Stomach (tissue), 9 donors: ENCODE measurements around the gene CFAP77. TPM values are rescaled to one million over a fixed set of nuclear protein-coding genes. Genes with fewer than 3 reads are reported as not detected.

Experiments
- DNase-seq, 2 donors: peaks; one replicate each; pipeline versions ENCODE4 v3.0.0 to v3.0.0-alpha.2; 2013 to 2019
- H3K27ac ChIP-seq, 5 donors: fragments of 200-600 bp in 4 of 5; sonication (generic) in 4 of 5; one replicate each; pipeline ENCODE4 v1.5.1; 2013 to 2019; ENCODE audit warnings: mild to moderate bottlenecking in 1 of 5, moderate library complexity in 1 of 5
- H3K27me3 ChIP-seq, 3 donors: fragments of 200-600 bp; sonication (generic); one replicate each; pipeline ENCODE4 v1.5.1; 2017 to 2019; ENCODE audit warnings: mixed run types in 1 of 3
- H3K36me3 ChIP-seq, 4 donors: fragments of 200-600 bp; sonication (generic); 1 replicate in 3 of 4; 2 replicates in 1 of 4; pipeline ENCODE4 v1.5.1; 2016 to 2019
- H3K4me1 ChIP-seq, 4 donors: fragments of 200-600 bp; sonication (generic); one replicate each; pipeline ENCODE4 v1.5.1; 2016 to 2019
- H3K4me3 ChIP-seq, 4 donors: fragments of 200-600 bp; sonication (generic) in 3 of 4; one replicate each; pipeline ENCODE4 v1.5.1; 2016 to 2019; ENCODE audit warnings: mild to moderate bottlenecking in 1 of 4
- H3K9me3 ChIP-seq, 4 donors: fragments of 200-600 bp; sonication (generic); one replicate each; pipeline ENCODE4 v1.5.1; 2016 to 2019
- CTCF ChIP-seq, 7 experiments: fragments of 450-650 bp in 4 of 7; fragments of 200-600 bp in 3 of 7; sonication (generic) in 3 of 7; IDR thresholded peaks; one replicate each; pipeline ENCODE4 v1.5.1; 2016 to 2019; ENCODE audit warnings: antibody characterized with exemption in 7 of 7, control low read depth in 2 of 7, mild to moderate bottlenecking in 1 of 7
- EP300 ChIP-seq: sonication (generic); formaldehyde crosslinking; IDR thresholded peaks from one replicate; pipeline ENCODE4 v1.6.1; 2017; ENCODE audit warnings: antibody characterized with exemption
- POLR2A ChIP-seq, 4 donors: fragments of 450-650 bp; IDR thresholded peaks; one replicate each; pipeline ENCODE4 v1.6.1; 2016; ENCODE audit warnings: antibody characterized with exemption in 4 of 4, control low read depth in 2 of 4, mild to moderate bottlenecking in 1 of 4, moderate library complexity in 1 of 4
- POLR2AphosphoS5 ChIP-seq, 3 donors: sonication (generic); formaldehyde crosslinking; IDR thresholded peaks; one replicate each; pipeline ENCODE4 v1.6.1; 2016; ENCODE audit warnings: antibody characterized with exemption in 3 of 3
- WGBS, 5 donors: extraction: QIAGEN DNeasy Blood & Tissue Kit in 3 of 5; methylation state at CpG; one replicate each; pipeline versions ENCODE4 v1.1.5 to v1.1.7; 2013 to 2018; 5-methylcytosine and 5-hydroxymethylcytosine counted together
- intact Hi-C: fragments of 100-400 bp; cut with DNase I; formaldehyde crosslinking; loops from one replicate; pipeline ENCODE4 v1.15.1; 2023; ENCODE audit warnings: low total_unique reads
- polyA plus RNA-seq, 3 donors: library from polyadenylated mRNA; stranded (reverse); fragments of 200-250 nt; gene quantifications; one replicate each; pipeline ENCODE4 v1.2.3, GENCODE V29; 2013
- total RNA-seq, 5 donors: library from RNA; depleted of rRNA; stranded (reverse); fragments of >200 nt; gene quantifications; one replicate each; pipeline versions ENCODE4 v1.1.0 to v1.2.3, GENCODE V29; 2014 to 2016
- donor health status: healthy with polysubstance abuse.
- donor health status: Bipolar disorder and iron deficiency.
- donor health status: healthy.

The CFAP77 gene
- total and polyA plus RNA-seq, 8 donors, result not detected

DNA sequence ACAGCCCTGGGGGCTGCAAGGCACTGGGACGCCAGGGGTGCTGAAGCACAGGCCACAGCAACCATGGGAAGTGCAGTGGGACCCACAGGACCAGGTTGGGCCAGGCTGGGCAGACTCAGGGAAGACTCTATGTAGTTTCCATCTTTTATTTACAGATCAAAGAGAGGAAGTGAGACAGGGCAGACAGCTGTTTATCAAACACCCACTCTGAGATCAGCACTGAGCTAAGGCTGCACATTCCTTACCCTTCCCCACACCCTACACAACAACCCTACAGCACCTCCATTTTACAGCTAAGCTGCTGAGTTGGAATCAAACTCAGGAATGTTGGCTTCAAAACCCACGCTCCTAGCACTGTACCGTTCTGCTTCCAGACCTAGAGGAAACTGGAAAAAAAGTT is 192.2 kb downstream of the CFAP77 start:
- H3K27me3 ChIP-seq, result no peaks in the 10 kb centered on the region
- no peak for TF ChIP-seq CTCF (IDR thresholded peaks at IDR 0.05)
- no peak for TF ChIP-seq POLR2A (IDR thresholded peaks at IDR 0.05)
- TF ChIP-seq EP300, result no peak
- no peak for TF ChIP-seq POLR2AphosphoS5 (IDR thresholded peaks at IDR 0.05)
- no peak overlapping the region for H3K27ac ChIP-seq
- no peaks in the 10 kb centered on the region for H3K9me3 ChIP-seq
- peaks cover 21 to 99% (median 93%) of the 10 kb centered on the region in 4 donors for H3K36me3 ChIP-seq
- no peaks in the 10 kb centered on the region for H3K4me1 ChIP-seq
- intact Hi-C loops, result no loop called here
- WGBS, 5 donors, result 74 to 91% (median 84%) methylated on average over 3 of the region's 3 CpGs
- no peak overlapping the region for H3K4me3 ChIP-seq
- no peak for DNase-seq

DNA sequence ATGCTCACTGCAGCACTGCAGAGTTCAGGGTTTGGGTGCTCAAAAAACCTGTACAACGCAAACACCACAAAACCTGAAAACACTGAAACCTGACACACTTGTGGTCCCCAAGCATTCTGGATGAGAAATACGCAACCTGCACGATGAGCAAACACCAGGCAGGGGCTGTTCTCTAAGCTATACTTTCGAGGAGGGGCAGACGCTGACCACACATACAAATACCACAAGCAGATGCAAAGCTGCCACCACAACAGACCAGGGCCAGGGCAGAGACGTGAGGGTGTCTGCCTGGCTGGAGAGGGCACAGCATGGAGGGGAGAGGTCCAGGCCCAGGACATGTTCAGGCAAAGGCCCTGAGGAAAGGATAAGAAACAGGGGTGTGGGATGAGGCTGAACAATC is 195.4 kb downstream of the CFAP77 start:
- TF ChIP-seq EP300, result no peak
- no peak for TF ChIP-seq CTCF (IDR thresholded peaks at IDR 0.05)
- TF ChIP-seq POLR2A (IDR thresholded peaks at IDR 0.05), result no peak
- no peak for TF ChIP-seq POLR2AphosphoS5 (IDR thresholded peaks at IDR 0.05)
- peaks cover 31 to 99% (median 97%) of the 10 kb centered on the region in 4 donors for H3K36me3 ChIP-seq
- H3K4me3 ChIP-seq, result no peak overlapping the region
- H3K4me1 ChIP-seq, result no peaks in the 10 kb centered on the region
- WGBS, 5 donors, result 87 to 96% (median 95%) methylated on average over 3 to 6 of the region's 6 CpGs
- H3K9me3 ChIP-seq, result no peaks in the 10 kb centered on the region
- no peak for DNase-seq
- H3K27ac ChIP-seq, result no peak overlapping the region
- intact Hi-C loops, result no loop called here
- no peaks in the 10 kb centered on the region for H3K27me3 ChIP-seq

DNA sequence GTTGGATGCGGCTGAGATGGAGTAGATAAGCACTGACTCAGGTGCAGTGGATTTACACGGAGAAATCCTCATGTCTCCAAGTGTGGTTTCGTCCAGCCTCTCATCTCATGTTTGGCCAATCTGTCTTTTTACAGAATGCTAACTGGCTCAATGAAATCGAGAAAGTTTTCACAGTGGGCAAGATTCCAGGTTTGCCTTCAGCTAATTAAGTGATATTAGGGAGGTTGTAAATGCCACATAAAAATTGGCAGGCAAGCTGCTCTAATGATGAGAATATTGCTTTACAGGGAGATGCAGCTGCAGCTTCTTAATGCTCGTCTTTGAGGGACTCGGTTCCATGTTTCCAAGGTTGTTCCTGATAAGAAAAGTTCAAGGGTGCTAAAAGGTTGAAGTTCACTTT is 196.1 kb downstream of the CFAP77 start:
- TF ChIP-seq POLR2AphosphoS5 (IDR thresholded peaks at IDR 0.05) (no peak), POLR2A (IDR thresholded peaks at IDR 0.05) (no peak), EP300 (no peak), CTCF (IDR thresholded peaks at IDR 0.05) (no peak)
- H3K9me3 ChIP-seq, result no peaks in the 10 kb centered on the region
- H3K4me3 ChIP-seq, result no peak overlapping the region
- no peak for DNase-seq
- no peaks in the 10 kb centered on the region for H3K27me3 ChIP-seq
- H3K36me3 ChIP-seq, result peaks cover 27 to 99% (median 97%) of the 10 kb centered on the region in 4 donors
- no peaks in the 10 kb centered on the region for H3K4me1 ChIP-seq
- intact Hi-C loops, result no loop called here
- no peak overlapping the region for H3K27ac ChIP-seq
- 80 to 87% (median 87%) methylated on average over 6 of the region's 6 CpGs for whole genome bisulfite sequencing, 5 donors

GRCh38 chr9:132609184-132609583 is 199.2 kb downstream of the CFAP77 start:
- intact Hi-C loops, result no loop called here
- WGBS, 5 donors, result 90 to 96% (median 92%) methylated on average over 9 of the region's 9 CpGs
- DNase-seq, result no peak
- Histone ChIP-seq H3K27ac (no peak overlapping the region), H3K9me3 (no peaks in the 10 kb centered on the region), H3K4me1 (no peaks in the 10 kb centered on the region), H3K4me3 (no peak overlapping the region), H3K36me3 (peaks cover 42 to 100% (median 99%) of the 10 kb centered on the region in 4 donors), H3K27me3 (no peaks in the 10 kb centered on the region)
- no peak for TF ChIP-seq CTCF (IDR thresholded peaks at IDR 0.05)
- TF ChIP-seq POLR2AphosphoS5 (IDR thresholded peaks at IDR 0.05), result no peak
- TF ChIP-seq POLR2A (IDR thresholded peaks at IDR 0.05), result no peak
